PC-9 (cell line): Measurements from ENCODE around the gene TP53I11.

Source experiments
- CTCF ChIP-seq: fragments of 200-600 bp; sonication (generic); conservative IDR thresholded peaks from 2 replicates; pipeline ENCODE4 v1.6.1; 2017; ENCODE audit warnings: mixed run types, antibody characterized with exemption, mild to moderate bottlenecking, moderate library complexity
- EZH2 ChIP-seq: fragments of 200-600 bp; sonication (generic); IDR thresholded peaks from 2 replicates; pipeline ENCODE4 v1.8.0; 2017; ENCODE audit warnings: antibody characterized with exemption, low read depth

- TF ChIP-seq CTCF, result no peak
- no peak for TF ChIP-seq EZH2
These were observed 40.1 kb downstream of the TP53I11 start for GRCh38 chr11:44910591-44910990.
